SK-N-SH (cell line): ENCODE results near the gene NOLC1.

Experiments used
- FOXJ3 ChIP-seq: sonication (generic); formaldehyde crosslinking; IDR thresholded peaks from 2 replicates; pipeline ENCODE4 v1.5.1; 2020; ENCODE audit warnings: mild to moderate bottlenecking, missing genetic modification reagents
- POLR2AphosphoS5 ChIP-seq: IDR thresholded peaks from 2 replicates; pipeline ENCODE4 v1.6.1; 2012; ENCODE audit warnings: low read depth, low read length
- RCOR1 ChIP-seq: fragments of 150-350 bp; IDR thresholded peaks from 2 replicates; pipeline ENCODE4 v1.6.1; 2017; ENCODE audit warnings: antibody characterized with exemption, low read length
- RFX5 ChIP-seq: IDR thresholded peaks from 2 replicates; pipeline ENCODE4 v1.6.1; 2012; ENCODE audit warnings: mild to moderate bottlenecking, improper control_type of control experiment, low read length
- SIN3A ChIP-seq: IDR thresholded peaks from 2 replicates; pipeline ENCODE4 v1.6.1; 2012; ENCODE audit warnings: low read depth, mild to moderate bottlenecking, low read length, moderate library complexity, borderline replicate concordance
- TF ChIP-seq, protein P1 (sequence below): fragments of 200-600 bp; sonication (generic); IDR thresholded peaks from 2 replicates; pipeline ENCODE4 v1.6.1; 2017; ENCODE audit warnings: antibody characterized with exemption, mild to moderate bottlenecking, moderate library complexity
- TF ChIP-seq, protein P2 (sequence below): IDR thresholded peaks from 2 replicates; pipeline ENCODE4 v1.6.1; 2012; ENCODE audit warnings: mild to moderate bottlenecking, low read depth, low read length, moderate library complexity
- TF ChIP-seq, protein P3 (sequence below): IDR thresholded peaks from 2 replicates; pipeline ENCODE4; 2012

DNA sequence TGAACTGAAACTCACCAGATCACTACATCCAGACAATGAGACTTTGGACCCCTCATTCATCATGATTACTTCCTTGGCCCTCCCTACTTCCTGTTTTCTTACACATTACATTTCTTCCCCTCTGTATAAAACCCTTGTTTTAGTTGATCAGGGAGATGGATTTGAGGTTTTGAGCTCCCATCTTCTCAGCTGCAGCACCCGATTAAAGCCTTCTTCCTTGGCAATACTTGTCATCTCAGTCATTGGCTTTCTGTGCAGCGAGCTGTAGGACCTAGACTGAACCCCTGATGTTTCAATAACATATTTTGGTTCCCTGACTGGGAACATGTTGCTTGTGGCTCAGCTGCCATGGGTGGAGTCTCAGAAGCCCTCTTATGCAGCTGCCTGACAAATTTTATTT is 33.1 kb downstream of the NOLC1 start:
- TF ChIP-seq, protein P1, sequence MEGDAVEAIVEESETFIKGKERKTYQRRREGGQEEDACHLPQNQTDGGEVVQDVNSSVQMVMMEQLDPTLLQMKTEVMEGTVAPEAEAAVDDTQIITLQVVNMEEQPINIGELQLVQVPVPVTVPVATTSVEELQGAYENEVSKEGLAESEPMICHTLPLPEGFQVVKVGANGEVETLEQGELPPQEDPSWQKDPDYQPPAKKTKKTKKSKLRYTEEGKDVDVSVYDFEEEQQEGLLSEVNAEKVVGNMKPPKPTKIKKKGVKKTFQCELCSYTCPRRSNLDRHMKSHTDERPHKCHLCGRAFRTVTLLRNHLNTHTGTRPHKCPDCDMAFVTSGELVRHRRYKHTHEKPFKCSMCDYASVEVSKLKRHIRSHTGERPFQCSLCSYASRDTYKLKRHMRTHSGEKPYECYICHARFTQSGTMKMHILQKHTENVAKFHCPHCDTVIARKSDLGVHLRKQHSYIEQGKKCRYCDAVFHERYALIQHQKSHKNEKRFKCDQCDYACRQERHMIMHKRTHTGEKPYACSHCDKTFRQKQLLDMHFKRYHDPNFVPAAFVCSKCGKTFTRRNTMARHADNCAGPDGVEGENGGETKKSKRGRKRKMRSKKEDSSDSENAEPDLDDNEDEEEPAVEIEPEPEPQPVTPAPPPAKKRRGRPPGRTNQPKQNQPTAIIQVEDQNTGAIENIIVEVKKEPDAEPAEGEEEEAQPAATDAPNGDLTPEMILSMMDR: no peak
- TF ChIP-seq, protein P2, sequence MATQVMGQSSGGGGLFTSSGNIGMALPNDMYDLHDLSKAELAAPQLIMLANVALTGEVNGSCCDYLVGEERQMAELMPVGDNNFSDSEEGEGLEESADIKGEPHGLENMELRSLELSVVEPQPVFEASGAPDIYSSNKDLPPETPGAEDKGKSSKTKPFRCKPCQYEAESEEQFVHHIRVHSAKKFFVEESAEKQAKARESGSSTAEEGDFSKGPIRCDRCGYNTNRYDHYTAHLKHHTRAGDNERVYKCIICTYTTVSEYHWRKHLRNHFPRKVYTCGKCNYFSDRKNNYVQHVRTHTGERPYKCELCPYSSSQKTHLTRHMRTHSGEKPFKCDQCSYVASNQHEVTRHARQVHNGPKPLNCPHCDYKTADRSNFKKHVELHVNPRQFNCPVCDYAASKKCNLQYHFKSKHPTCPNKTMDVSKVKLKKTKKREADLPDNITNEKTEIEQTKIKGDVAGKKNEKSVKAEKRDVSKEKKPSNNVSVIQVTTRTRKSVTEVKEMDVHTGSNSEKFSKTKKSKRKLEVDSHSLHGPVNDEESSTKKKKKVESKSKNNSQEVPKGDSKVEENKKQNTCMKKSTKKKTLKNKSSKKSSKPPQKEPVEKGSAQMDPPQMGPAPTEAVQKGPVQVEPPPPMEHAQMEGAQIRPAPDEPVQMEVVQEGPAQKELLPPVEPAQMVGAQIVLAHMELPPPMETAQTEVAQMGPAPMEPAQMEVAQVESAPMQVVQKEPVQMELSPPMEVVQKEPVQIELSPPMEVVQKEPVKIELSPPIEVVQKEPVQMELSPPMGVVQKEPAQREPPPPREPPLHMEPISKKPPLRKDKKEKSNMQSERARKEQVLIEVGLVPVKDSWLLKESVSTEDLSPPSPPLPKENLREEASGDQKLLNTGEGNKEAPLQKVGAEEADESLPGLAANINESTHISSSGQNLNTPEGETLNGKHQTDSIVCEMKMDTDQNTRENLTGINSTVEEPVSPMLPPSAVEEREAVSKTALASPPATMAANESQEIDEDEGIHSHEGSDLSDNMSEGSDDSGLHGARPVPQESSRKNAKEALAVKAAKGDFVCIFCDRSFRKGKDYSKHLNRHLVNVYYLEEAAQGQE: no peak
- TF ChIP-seq SIN3A: no peak
- no peak for TF ChIP-seq FOXJ3 (CRISPR knock-in tag)
- no peak for TF ChIP-seq POLR2AphosphoS5
- no peak for TF ChIP-seq RCOR1
- no peak for TF ChIP-seq RFX5
- TF ChIP-seq, protein P3, sequence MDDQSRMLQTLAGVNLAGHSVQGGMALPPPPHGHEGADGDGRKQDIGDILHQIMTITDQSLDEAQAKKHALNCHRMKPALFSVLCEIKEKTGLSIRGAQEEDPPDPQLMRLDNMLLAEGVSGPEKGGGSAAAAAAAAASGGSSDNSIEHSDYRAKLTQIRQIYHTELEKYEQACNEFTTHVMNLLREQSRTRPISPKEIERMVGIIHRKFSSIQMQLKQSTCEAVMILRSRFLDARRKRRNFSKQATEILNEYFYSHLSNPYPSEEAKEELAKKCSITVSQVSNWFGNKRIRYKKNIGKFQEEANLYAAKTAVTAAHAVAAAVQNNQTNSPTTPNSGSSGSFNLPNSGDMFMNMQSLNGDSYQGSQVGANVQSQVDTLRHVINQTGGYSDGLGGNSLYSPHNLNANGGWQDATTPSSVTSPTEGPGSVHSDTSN: no peak
